ENCODE data around the gene RHOT2. TPM values are rescaled to one million over a fixed set of nuclear protein-coding genes. Genes with fewer than 3 reads are reported as not detected.
A peak's percentile ranks its signal among the peaks of the same experiment; 100 is the strongest.

Gene RHOT2
- polyA plus RNA-seq, 1 donor (not counting 4 experiments of a cell fraction or from before 2014, with no cell fraction given) = 58.7 TPM

- H3K36me3 ChIP-seq (ENCODE audit: control insufficient read depth in 2 of 2, extremely low read depth in 1 of 2, insufficient read depth in 2 of 2, low read length in 2 of 2) = peaks cover 18 to 33% of the 10 kb centered on the region in 2 experiments
- TF ChIP-seq CTCF (optimal IDR thresholded peaks at IDR 0.05 in 1 of 3, IDR thresholded peaks at IDR 0.05 in 1 of 3, conservative IDR thresholded peaks at IDR 0.05 in 1 of 3; ENCODE audit: extremely low read depth in 1 of 3, insufficient read depth in 2 of 3, low read length in 3 of 3) (no peak), EZH2 (IDR thresholded peaks at IDR 0.05; ENCODE audit: low read length) (no peak)
- H3K9me3 ChIP-seq (ENCODE audit: control insufficient read depth, low read depth, low read length) = no peaks in the 10 kb centered on the region
- no peak for DNase-seq (ENCODE audit: low read depth, low spot score)
- H3K4me1 ChIP-seq (ENCODE audit: control insufficient read depth, extremely low read depth, insufficient read depth, low read length) = peaks cover 10% of the 10 kb centered on the region
- peaks cover 28% of the 10 kb centered on the region for H3K79me2 ChIP-seq (ENCODE audit: control insufficient read depth, insufficient read depth, low read length)
- H3K4me3 ChIP-seq (ENCODE audit: control insufficient read depth in 2 of 3, extremely low read depth in 1 of 3, insufficient read depth in 2 of 3, low read depth in 1 of 3, low read length in 3 of 3) = no peak overlapping the region
- no peaks in the 10 kb centered on the region for H4K20me1 ChIP-seq (ENCODE audit: control insufficient read depth, extremely low read depth, insufficient read depth, low read length)
- H3K27ac ChIP-seq (ENCODE audit: control insufficient read depth, insufficient read depth, low read length) = no peak overlapping the region
- no peak overlapping the region for H2AFZ ChIP-seq (ENCODE audit: control insufficient read depth, low read length)
- dilution Hi-C loops (cut with MboI; ENCODE audit: extremely low pct_ligation_motif_present, low sequenced_read_pairs) = no loop called here
- no peaks in the 10 kb centered on the region for H3K9me1 ChIP-seq (ENCODE audit: control insufficient read depth, extremely low read depth, insufficient read depth, low read length)
- no peak overlapping the region for H3K9ac ChIP-seq (ENCODE audit: control insufficient read depth, extremely low read depth, insufficient read depth, low read length)
- FAIRE-seq = no peak
- no peaks in the 10 kb centered on the region for H3K27me3 ChIP-seq (ENCODE audit: control insufficient read depth, extremely low read depth, insufficient read depth, low read length)
- peak overlapping the region; percentile 83 for H3K4me2 ChIP-seq (ENCODE audit: control insufficient read depth, extremely low read depth, insufficient read depth, low read depth, low read length)
Observed at GRCh38 chr16:669666-670065, 1.7 kb downstream of the RHOT2 start.

GRCh38 chr16:670485-671352 lies 2.8 kb downstream of the RHOT2 start:
- H3K27ac ChIP-seq (ENCODE audit: control insufficient read depth, insufficient read depth, low read length) = no peak overlapping the region
- peaks cover 18 to 33% of the 10 kb centered on the region in 2 experiments for H3K36me3 ChIP-seq (ENCODE audit: control insufficient read depth in 2 of 2, extremely low read depth in 1 of 2, insufficient read depth in 2 of 2, low read length in 2 of 2)
- FAIRE-seq (no peak), DNase-seq (ENCODE audit: low read depth, low spot score) (no peak)
- H2AFZ ChIP-seq (ENCODE audit: control insufficient read depth, low read length) = no peak overlapping the region
- H3K4me2 ChIP-seq (ENCODE audit: control insufficient read depth, extremely low read depth, insufficient read depth, low read depth, low read length) = no peak overlapping the region
- H3K79me2 ChIP-seq (ENCODE audit: control insufficient read depth, insufficient read depth, low read length) = peaks cover 28% of the 10 kb centered on the region
- no peaks in the 10 kb centered on the region for H3K9me3 ChIP-seq (ENCODE audit: control insufficient read depth, low read depth, low read length)
- dilution Hi-C loops (cut with MboI; ENCODE audit: extremely low pct_ligation_motif_present, low sequenced_read_pairs) = no loop called here
- H3K4me3 ChIP-seq (ENCODE audit: control insufficient read depth in 2 of 3, extremely low read depth in 1 of 3, insufficient read depth in 2 of 3, low read depth in 1 of 3, low read length in 3 of 3) = no peak overlapping the region
- H3K4me1 ChIP-seq (ENCODE audit: control insufficient read depth, extremely low read depth, insufficient read depth, low read length) = peaks cover 14% of the 10 kb centered on the region
- no peaks in the 10 kb centered on the region for H3K9me1 ChIP-seq (ENCODE audit: control insufficient read depth, extremely low read depth, insufficient read depth, low read length)
- H4K20me1 ChIP-seq (ENCODE audit: control insufficient read depth, extremely low read depth, insufficient read depth, low read length) = no peaks in the 10 kb centered on the region
- no peaks in the 10 kb centered on the region for H3K27me3 ChIP-seq (ENCODE audit: control insufficient read depth, extremely low read depth, insufficient read depth, low read length)
- no peak overlapping the region for H3K9ac ChIP-seq (ENCODE audit: control insufficient read depth, extremely low read depth, insufficient read depth, low read length)
- TF ChIP-seq CTCF (optimal IDR thresholded peaks at IDR 0.05 in 1 of 3, IDR thresholded peaks at IDR 0.05 in 1 of 3, conservative IDR thresholded peaks at IDR 0.05 in 1 of 3; ENCODE audit: extremely low read depth in 1 of 3, insufficient read depth in 2 of 3, low read length in 3 of 3) = no peak
- no peak for TF ChIP-seq EZH2 (IDR thresholded peaks at IDR 0.05; ENCODE audit: low read length)

All from keratinocyte (primary cell).